ENCODE results near the gene NCOA3. TPM values are rescaled to one million over a fixed set of nuclear protein-coding genes. Genes with fewer than 3 reads are reported as not detected.

The NCOA3 gene
- total and polyA plus RNA-seq, 2 of the 8 experiments (the other 6 are each of a cell fraction or from before 2014, with no cell fraction given): 7.9 to 24.7 TPM

- TF ChIP-seq CEBPB (IDR thresholded peaks at IDR 0.05; ENCODE audit: low read depth, low read length) (0 out of 2 replicates have a peak, but pooled peaks have one; percentile 41), SP1 (IDR thresholded peaks at IDR 0.05; ENCODE audit: low read depth, low read length) (no peak), HDAC2 (IDR thresholded peaks at IDR 0.05; ENCODE audit: borderline replicate concordance in 1 of 2, low read depth in 2 of 2, low read length in 2 of 2) (0 out of 4 replicates have a peak, but pooled peaks of 1 of the 2 experiments have one; percentile 24), SP2 (IDR thresholded peaks at IDR 0.05; ENCODE audit: low read length) (no peak), CHD2 (IDR thresholded peaks at IDR 0.05; ENCODE audit: low read length) (no peak), SAP30 (IDR thresholded peaks at IDR 0.05; ENCODE audit: insufficient read depth, insufficient replicate concordance, low read length) (peak; percentile 32), MAFK (IDR thresholded peaks at IDR 0.05; ENCODE audit: low read depth, low read length) (no peak)
Measured at GRCh38 chr20:47502271-47503239, 868 bp downstream of the NCOA3 start (continued).
